HepG2 (cell line): ENCODE results near the gene COA3. TPM values are rescaled to one million over a fixed set of nuclear protein-coding genes. Genes with fewer than 3 reads are reported as not detected.

ENCODE experiments used
- ATAC-seq: fragments of 200-7000 bp; cut with Tn5 transposase; 3 replicates; pipeline ENCODE4 v1.9.1; 2020; ENCODE audit warnings: mild to moderate bottlenecking, moderate library complexity
- BruUV-seq: library from RNA; stranded (reverse); fragments of 400-500 nt; replicated peaks from 2 replicates; lab custom pipeline; 2021; lab: Mats Ljungman, UMichigan
- CTCF ChIA-PET: fragments of 300-600 bp; formaldehyde crosslinking; extraction: SDS; loops from one replicate; lab custom pipeline; 2021; ENCODE audit warnings: low total read pairs, inconsistent platforms, low intra/inter-chr PET ratio; lab: Yijun Ruan, JAX
- POLR2A ChIA-PET: fragments of 350-600 bp; sonication (Branson Sonifier 250); formaldehyde crosslinking; loops from one replicate; lab custom pipeline; 2020; ENCODE audit warnings: antibody characterized with exemption, inconsistent platforms; lab: Yijun Ruan, JAX
- DNase-seq: peaks from one replicate; pipeline ENCODE4 v3.0.0-alpha.2; 2015; ENCODE audit warnings: low spot score
- FAIRE-seq: peaks from 3 replicates; lab custom pipeline; 2011; peaks lifted over from hg19 to GRCh38; lab: Jason Lieb, UNC
- H2AFZ ChIP-seq: one replicate; pipeline ENCODE4 v1.6.1; 2011; ENCODE audit warnings: low read length, inconsistent platforms
- H3K27ac ChIP-seq: fragments of 300-600 bp; 3 replicates; pipeline ENCODE4 v1.8.0; 2011; ENCODE audit warnings: mixed run types, mild to moderate bottlenecking, mixed read lengths, low read length, inconsistent platforms; ENCODE audit not compliant: insufficient read depth; ENCODE audit errors: extremely low read length
- H3K27me3 ChIP-seq, 2 experiments: fragments of 200-600 bp in 1 of 2; 2 replicates in 1 of 2; 3 replicates in 1 of 2; pipeline versions ENCODE4 v1.6.0 to v1.8.0; 2011; ENCODE audit warnings: low read length in 2 of 2, mild to moderate bottlenecking in 2 of 2, moderate library complexity in 2 of 2, inconsistent platforms in 1 of 2; ENCODE audit not compliant: insufficient read depth in 2 of 2, control insufficient read depth in 1 of 2
- H3K36me3 ChIP-seq, 2 experiments: fragments of 200-600 bp in 1 of 2; replicated peaks in 1 of 2; 2 replicates in 1 of 2; 3 replicates in 1 of 2; pipeline versions ENCODE4 v1.5.1 to v1.8.0; 2011; ENCODE audit warnings: low read length in 2 of 2, inconsistent platforms in 1 of 2; ENCODE audit not compliant: insufficient read depth in 2 of 2, control insufficient read depth in 1 of 2
- H3K4me1 ChIP-seq: 2 replicates; pipeline ENCODE4 v1.5.1; 2012; ENCODE audit warnings: low read length, inconsistent platforms; ENCODE audit not compliant: insufficient read depth
- H3K4me2 ChIP-seq: 2 replicates; pipeline ENCODE4 v1.6.0; 2011; ENCODE audit warnings: low read depth, low read length, inconsistent platforms
- H3K4me3 ChIP-seq, 3 experiments: fragments of 200-600 bp in 1 of 3; sonication (generic), shearing (Covaris generic) in 1 of 3; replicated peaks in 1 of 3; 2 replicates each; pipeline ENCODE4 v1.5.1; 2011 to 2016; ENCODE audit warnings: low read length in 3 of 3, inconsistent platforms in 2 of 3, low read depth in 2 of 3, mild to moderate bottlenecking in 2 of 3, control low read depth in 1 of 3, mixed read lengths in 1 of 3; ENCODE audit not compliant: insufficient read depth in 1 of 3
- H3K79me2 ChIP-seq: one replicate; pipeline ENCODE4 v1.6.1; 2011; ENCODE audit warnings: low read length, inconsistent platforms; ENCODE audit not compliant: insufficient read depth
- H3K9ac ChIP-seq: 2 replicates; pipeline ENCODE4 v1.6.0; 2011; ENCODE audit warnings: mild to moderate bottlenecking, low read depth, low read length, inconsistent platforms; ENCODE audit not compliant: insufficient read depth
- H3K9me3 ChIP-seq: 2 replicates; pipeline ENCODE4 v1.5.1; 2012; ENCODE audit warnings: mild to moderate bottlenecking, low read length
- H4K20me1 ChIP-seq: 2 replicates; pipeline ENCODE4 v1.6.0; 2011; ENCODE audit warnings: inconsistent platforms, mild to moderate bottlenecking, low read length, moderate library complexity; ENCODE audit not compliant: insufficient read depth
- ATF7-NPFF ChIP-seq: sonication (generic); formaldehyde crosslinking; IDR thresholded peaks from 2 replicates; pipeline ENCODE4 v1.8.1; 2023; ENCODE audit warnings: mild to moderate bottlenecking, low read depth, missing genetic modification reagents, moderate library complexity
- CHCHD3 ChIP-seq: sonication (generic); formaldehyde crosslinking; IDR thresholded peaks from 2 replicates; pipeline ENCODE4 v1.8.0; 2022; ENCODE audit warnings: mild to moderate bottlenecking, missing genetic modification reagents, moderate library complexity
- DNMT3B ChIP-seq: conservative IDR thresholded peaks from 2 replicates; pipeline ENCODE4 v1.6.1; 2016; ENCODE audit warnings: missing biosample characterization, control low read depth
- KLF11 ChIP-seq: IDR thresholded peaks from 2 replicates; pipeline ENCODE4 v1.6.1; 2016; ENCODE audit warnings: missing compliant biosample characterization
- MYNN ChIP-seq: sonication (generic); formaldehyde crosslinking; IDR thresholded peaks from 2 replicates; pipeline ENCODE4 v1.4.0; 2020; ENCODE audit warnings: mild to moderate bottlenecking, low read depth, missing genetic modification reagents
- REL ChIP-seq: sonication (generic); formaldehyde crosslinking; conservative IDR thresholded peaks from 2 replicates; pipeline ENCODE4 v1.8.0; 2022; ENCODE audit warnings: mild to moderate bottlenecking, missing genetic modification reagents, moderate library complexity
- THYN1 ChIP-seq: sonication (generic); formaldehyde crosslinking; IDR thresholded peaks from 2 replicates; pipeline ENCODE4 v1.8.1; 2023; ENCODE audit warnings: low read depth, mild to moderate bottlenecking, moderate library complexity, missing genetic modification reagents, borderline replicate concordance
- TP53 ChIP-seq: sonication (generic); formaldehyde crosslinking; conservative IDR thresholded peaks from 2 replicates; pipeline ENCODE4 v1.4.0; 2020; ENCODE audit warnings: missing genetic modification reagents
- YEATS4 ChIP-seq: sonication (generic); formaldehyde crosslinking; IDR thresholded peaks from 2 replicates; pipeline ENCODE4 v1.4.0; 2020; ENCODE audit warnings: missing genetic modification reagents, borderline replicate concordance
- ZNF124 ChIP-seq: sonication (generic); formaldehyde crosslinking; IDR thresholded peaks from 2 replicates; pipeline ENCODE4 v1.4.0; 2020; ENCODE audit warnings: missing genetic modification reagents
- ZNF431 ChIP-seq: sonication (generic); formaldehyde crosslinking; IDR thresholded peaks from 2 replicates; pipeline ENCODE4 v1.9.0; 2022; ENCODE audit warnings: missing genetic modification reagents, low read depth, mild to moderate bottlenecking, borderline replicate concordance
- ZNF589 ChIP-seq: sonication (generic); formaldehyde crosslinking; conservative IDR thresholded peaks from 2 replicates; pipeline ENCODE4 v1.8.0; 2022; ENCODE audit warnings: mild to moderate bottlenecking, moderate library complexity, missing genetic modification reagents
- ZNF737 ChIP-seq: sonication (generic); formaldehyde crosslinking; IDR thresholded peaks from 2 replicates; pipeline ENCODE4 v1.5.0; 2020; ENCODE audit warnings: missing genetic modification reagents, mild to moderate bottlenecking, borderline replicate concordance
- ZNF780A ChIP-seq: sonication (generic); formaldehyde crosslinking; IDR thresholded peaks from 2 replicates; pipeline ENCODE4 v1.8.0; 2022; ENCODE audit warnings: mild to moderate bottlenecking, missing genetic modification reagents, moderate library complexity
- ZNF782 ChIP-seq: sonication (generic); formaldehyde crosslinking; IDR thresholded peaks from 2 replicates; pipeline ENCODE4 v1.4.0; 2020; ENCODE audit warnings: missing genetic modification reagents, mild to moderate bottlenecking, borderline replicate concordance
- ZSCAN22 ChIP-seq: sonication (generic); formaldehyde crosslinking; IDR thresholded peaks from 2 replicates; pipeline ENCODE4 v1.4.0; 2020; ENCODE audit warnings: mild to moderate bottlenecking, missing genetic modification reagents
- WGBS: methylation state at CpG from one replicate; pipeline ENCODE4 v1.1.6; 2017; ENCODE audit warnings: low lambda C conversion rate; 5-methylcytosine and 5-hydroxymethylcytosine counted together
- in situ Hi-C: cut with HindIII; loops from 2 replicates; pipeline ENCODE4 v1.10.0; 2017; ENCODE audit warnings: low pct_unique_long_range_greater_than_20kb; ENCODE audit not compliant: extremely low pct_ligation_motif_present
- intact Hi-C: fragments of 100-400 bp; cut with micrococcal nuclease; formaldehyde crosslinking; loops from one replicate; pipeline ENCODE4 v1.10.0; 2022; ENCODE audit not compliant: unreplicated experiment
- polyA plus RNA-seq, 8 experiments: library from polyadenylated mRNA; depleted of rRNA in 3 of 8; stranded (reverse) in 7 of 8; unstranded in 1 of 8; fragments of >200 nt; fragmentation: Illumina TruSeq in 4 of 8; extraction: Trizol in 4 of 8; gene quantifications; 2 replicates each; pipeline versions ENCODE4 v1.2.1 to v1.2.3, GENCODE V29; 2011 to 2016; ENCODE audit warnings: low read depth in 4 of 8, missing spikeins in 1 of 8, mixed read lengths in 1 of 8; ENCODE audit not compliant: insufficient read depth in 1 of 8
- total RNA-seq, 5 experiments: library from RNA; depleted of rRNA; stranded (reverse); fragments of >200 nt; fragmentation: Illumina TruSeq; extraction: Trizol; gene quantifications; 2 replicates each; pipeline ENCODE4 v1.2.3, GENCODE V29; 2016; ENCODE audit warnings: low read depth in 1 of 5
- TF ChIP-seq, protein P1 (sequence below): sonication (generic); formaldehyde crosslinking; IDR thresholded peaks from 2 replicates; pipeline ENCODE4 v1.9.0; 2021; ENCODE audit warnings: missing genetic modification reagents, mild to moderate bottlenecking, borderline replicate concordance
- TF ChIP-seq, protein P2 (sequence below): sonication (generic); formaldehyde crosslinking; conservative IDR thresholded peaks from 2 replicates; pipeline ENCODE4 v1.4.0; 2020; ENCODE audit warnings: missing genetic modification reagents
- TF ChIP-seq, protein P3 (sequence below): sonication (generic); formaldehyde crosslinking; conservative IDR thresholded peaks from 2 replicates; pipeline ENCODE4 v1.8.1; 2023; ENCODE audit warnings: missing genetic modification reagents

Gene COA3
- total and polyA plus RNA-seq, 2 of the 13 experiments (the other 11 are each of a cell fraction or from before 2014, with no cell fraction given) = 133 to 202 TPM

DNA sequence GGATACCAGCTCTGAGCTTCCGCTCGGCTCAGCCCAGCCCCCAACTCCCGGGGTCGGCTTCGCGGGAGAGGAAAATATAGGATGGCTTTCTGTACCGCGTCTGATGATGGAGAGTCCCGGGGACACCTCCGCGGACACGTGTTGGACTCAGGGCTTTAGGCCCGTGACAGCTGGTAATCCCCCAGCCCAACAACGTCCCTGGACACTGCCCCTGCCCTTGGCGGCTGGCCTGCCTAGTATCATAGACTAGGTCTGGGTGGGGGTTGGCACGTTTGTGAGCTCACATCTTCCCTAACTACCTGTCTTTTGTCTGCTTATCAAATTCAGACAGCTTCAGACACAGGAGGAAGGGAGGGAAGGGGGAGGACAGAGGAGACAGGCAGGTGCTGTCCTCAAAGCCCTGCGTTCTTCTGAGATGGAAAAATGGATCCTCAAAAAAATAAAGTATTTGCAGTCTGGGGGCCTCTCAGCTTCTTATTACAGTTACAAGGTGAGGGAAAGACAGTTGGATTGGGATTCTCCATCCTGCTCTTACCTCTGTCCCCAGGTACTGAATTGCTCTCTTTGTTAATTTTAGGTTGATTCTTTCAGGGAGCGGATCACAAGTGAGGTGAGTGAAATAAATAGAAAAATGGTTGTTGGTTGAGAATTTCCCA, 35.4 kb upstream of the COA3 start:
- Histone ChIP-seq H3K27me3 (no peaks in the 10 kb centered on the region; a peak in 1 of 5 replicates), H3K9me3 (no peaks in the 10 kb centered on the region), H3K4me1 (peaks cover 40% of the 10 kb centered on the region), H2AFZ (no peak overlapping the region), H3K4me2 (peak overlapping the region; percentile 92), H3K36me3 (peaks cover 15 to 29% of the 10 kb centered on the region in 2 experiments), H3K9ac (peak overlapping the region; percentile 94), H4K20me1 (no peaks in the 10 kb centered on the region), H3K4me3 (peak overlapping the region; percentile 92 to 98 (median 92)), H3K79me2 (peaks cover 38% of the 10 kb centered on the region), H3K27ac (peak overlapping the region; percentile 90)
- in situ Hi-C loops = no loop called here
- BruUV-seq = TSS peak; percentile 80
- intact Hi-C loops = loop anchor here (5.0 kb wide), 1 partner anchor 163 kb away; the partner anchor contains the start of gene RPL27
- FAIRE-seq = no peak
- peak; percentile 28 for ATAC-seq
- no peak for DNase-seq
- WGBS = 5% methylated on average over 18 of the region's 18 CpGs
- POLR2A ChIA-PET = interaction anchor here (0.6 to 5.9 kb wide), 23 partner anchors 9 to 256 kb away, joined by 3 to 73 read pairs (median 5); partner anchors contain the start of genes AOC2, BECN1, CNTD1 and COA3
- CTCF ChIA-PET = no interaction called here
- TF ChIP-seq ZNF589 (CRISPR knock-in tag) = 0 out of 2 replicates have a peak, but pooled peaks have one; percentile 46
- peak; percentile 11; the same call in 1 of the 2 replicates for TF ChIP-seq ZNF431
- TF ChIP-seq ZSCAN22 = 0 out of 2 replicates have a peak, but pooled peaks have one; percentile 1
- no peak for TF ChIP-seq ATF7-NPFF
- 0 out of 2 replicates have a peak, but pooled peaks have one; percentile 66 for TF ChIP-seq ZNF780A (CRISPR knock-in tag)
- TF ChIP-seq THYN1 = 0 out of 2 replicates have a peak, but pooled peaks have one; percentile 51
- 0 out of 2 replicates have a peak, but pooled peaks have one; percentile 1 for TF ChIP-seq MYNN (CRISPR knock-in tag)
- no peak for TF ChIP-seq ZNF124
- TF ChIP-seq, protein P1, sequence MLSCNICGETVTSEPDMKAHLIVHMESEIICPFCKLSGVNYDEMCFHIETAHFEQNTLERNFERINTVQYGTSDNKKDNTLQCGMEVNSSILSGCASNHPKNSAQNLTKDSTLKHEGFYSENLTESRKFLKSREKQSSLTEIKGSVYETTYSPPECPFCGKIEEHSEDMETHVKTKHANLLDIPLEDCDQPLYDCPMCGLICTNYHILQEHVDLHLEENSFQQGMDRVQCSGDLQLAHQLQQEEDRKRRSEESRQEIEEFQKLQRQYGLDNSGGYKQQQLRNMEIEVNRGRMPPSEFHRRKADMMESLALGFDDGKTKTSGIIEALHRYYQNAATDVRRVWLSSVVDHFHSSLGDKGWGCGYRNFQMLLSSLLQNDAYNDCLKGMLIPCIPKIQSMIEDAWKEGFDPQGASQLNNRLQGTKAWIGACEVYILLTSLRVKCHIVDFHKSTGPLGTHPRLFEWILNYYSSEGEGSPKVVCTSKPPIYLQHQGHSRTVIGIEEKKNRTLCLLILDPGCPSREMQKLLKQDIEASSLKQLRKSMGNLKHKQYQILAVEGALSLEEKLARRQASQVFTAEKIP = no peak
- no peak for TF ChIP-seq KLF11 (CRISPR knock-in tag)
- TF ChIP-seq, protein P2, sequence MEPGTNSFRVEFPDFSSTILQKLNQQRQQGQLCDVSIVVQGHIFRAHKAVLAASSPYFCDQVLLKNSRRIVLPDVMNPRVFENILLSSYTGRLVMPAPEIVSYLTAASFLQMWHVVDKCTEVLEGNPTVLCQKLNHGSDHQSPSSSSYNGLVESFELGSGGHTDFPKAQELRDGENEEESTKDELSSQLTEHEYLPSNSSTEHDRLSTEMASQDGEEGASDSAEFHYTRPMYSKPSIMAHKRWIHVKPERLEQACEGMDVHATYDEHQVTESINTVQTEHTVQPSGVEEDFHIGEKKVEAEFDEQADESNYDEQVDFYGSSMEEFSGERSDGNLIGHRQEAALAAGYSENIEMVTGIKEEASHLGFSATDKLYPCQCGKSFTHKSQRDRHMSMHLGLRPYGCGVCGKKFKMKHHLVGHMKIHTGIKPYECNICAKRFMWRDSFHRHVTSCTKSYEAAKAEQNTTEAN (CRISPR knock-in tag) = no peak
- TF ChIP-seq ZNF782 (CRISPR knock-in tag) = 0 out of 2 replicates have a peak, but pooled peaks have one; percentile 10
- TF ChIP-seq, protein P3, sequence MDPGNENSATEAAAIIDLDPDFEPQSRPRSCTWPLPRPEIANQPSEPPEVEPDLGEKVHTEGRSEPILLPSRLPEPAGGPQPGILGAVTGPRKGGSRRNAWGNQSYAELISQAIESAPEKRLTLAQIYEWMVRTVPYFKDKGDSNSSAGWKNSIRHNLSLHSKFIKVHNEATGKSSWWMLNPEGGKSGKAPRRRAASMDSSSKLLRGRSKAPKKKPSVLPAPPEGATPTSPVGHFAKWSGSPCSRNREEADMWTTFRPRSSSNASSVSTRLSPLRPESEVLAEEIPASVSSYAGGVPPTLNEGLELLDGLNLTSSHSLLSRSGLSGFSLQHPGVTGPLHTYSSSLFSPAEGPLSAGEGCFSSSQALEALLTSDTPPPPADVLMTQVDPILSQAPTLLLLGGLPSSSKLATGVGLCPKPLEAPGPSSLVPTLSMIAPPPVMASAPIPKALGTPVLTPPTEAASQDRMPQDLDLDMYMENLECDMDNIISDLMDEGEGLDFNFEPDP (CRISPR knock-in tag) = 0 out of 2 replicates have a peak, but pooled peaks have one; percentile 50
- 0 out of 2 replicates have a peak, but pooled peaks have one; percentile 59 for TF ChIP-seq ZNF737
- 0 out of 2 replicates have a peak, but pooled peaks have one; percentile 16 for TF ChIP-seq REL (CRISPR knock-in tag)
- no peak for TF ChIP-seq TP53 (CRISPR knock-in tag)
- TF ChIP-seq CHCHD3 (CRISPR knock-in tag) = peak; percentile 61; the same call in 1 of the 2 replicates
- TF ChIP-seq DNMT3B = no peak
- no peak for TF ChIP-seq YEATS4 (CRISPR knock-in tag)
